ENCODE results near the gene PANX1. TPM values are rescaled to one million over a fixed set of nuclear protein-coding genes. Genes with fewer than 3 reads are reported as not detected.

Gene PANX1
- total RNA-seq, 1 experiment from 2014 or later: 21.9 TPM

Other genes with a start within 250 kb of the PANX1 start
- not detected for gene HEPHL1, start 107.5 kb upstream of the PANX1 start, total RNA-seq (2021; ENCODE audit: unreplicated experiment)
- gene IZUMO1R, start 175.7 kb downstream of the PANX1 start, total RNA-seq (2021; ENCODE audit: unreplicated experiment): not detected

All from HCT116 (cell line).